GM18873 (cell line): ENCODE measurements around the gene ATG16L2.
"Not testable (repeated sequence)": the region's sequence is repeated elsewhere in the genome, so short reads cannot be mapped to it uniquely, and the experiment has no call there.

Experiments
- ATAC-seq: cut with Tn5 transposase; IDR thresholded peaks from one replicate; pipeline ENCODE4 v1.9.1; 2021; ENCODE audit warnings: mild to moderate bottlenecking, moderate library complexity, moderate number of reproducible peaks; ENCODE audit not compliant: unreplicated experiment, low FRiP score

The ATG16L2 gene

DNA sequence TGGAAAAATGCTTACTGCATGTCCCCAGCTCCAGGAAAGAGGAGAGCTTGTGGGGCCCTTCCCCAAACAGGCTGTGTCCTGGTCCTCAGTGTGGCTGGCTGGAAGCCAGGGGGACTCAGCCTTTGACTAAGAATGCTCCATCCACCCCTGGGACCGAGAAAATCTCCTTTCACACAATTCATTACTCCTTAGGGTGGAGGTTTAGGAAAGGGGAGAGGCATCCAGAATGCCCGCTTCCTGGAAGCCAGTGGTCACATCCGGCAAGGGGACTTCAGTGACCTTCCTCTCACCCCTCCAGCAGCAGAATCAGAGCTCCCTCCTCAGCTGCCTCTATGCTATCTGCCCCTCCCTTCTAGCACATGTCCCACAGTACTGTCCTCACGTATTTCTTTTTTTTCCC lies 21.9 kb downstream of the ATG16L2 start:
- no peak for ATAC-seq

DNA sequence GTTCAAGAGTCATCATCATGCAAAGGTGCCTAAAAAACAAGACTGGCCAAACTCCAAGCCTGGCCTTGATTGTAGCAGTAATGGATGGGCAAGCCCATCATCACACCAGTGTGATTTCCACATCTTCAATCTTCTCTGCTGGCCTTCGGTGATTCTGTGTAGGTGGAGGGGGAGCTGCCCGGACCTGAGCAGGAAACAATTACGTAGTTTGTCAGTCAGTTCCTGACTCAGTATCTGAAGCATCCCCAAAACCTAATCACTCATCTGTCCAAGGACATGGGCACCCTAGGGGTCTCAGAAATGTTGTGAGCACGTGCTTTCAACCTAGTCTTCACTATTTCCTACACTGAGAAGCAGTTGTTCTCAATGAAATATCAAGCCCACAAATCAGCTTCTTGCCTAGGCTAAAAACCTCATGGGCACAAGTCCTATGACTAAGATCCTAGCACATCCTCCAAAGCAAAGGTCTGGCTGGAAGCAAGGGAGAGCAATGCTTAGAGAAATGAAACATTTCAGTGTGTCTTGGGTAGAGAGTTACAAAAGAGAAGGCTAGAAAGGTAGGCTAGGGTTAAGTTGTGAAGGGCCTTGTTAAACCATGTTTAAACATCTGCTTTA lies 24.6 kb downstream of the ATG16L2 start:
- ATAC-seq, result no peak

DNA sequence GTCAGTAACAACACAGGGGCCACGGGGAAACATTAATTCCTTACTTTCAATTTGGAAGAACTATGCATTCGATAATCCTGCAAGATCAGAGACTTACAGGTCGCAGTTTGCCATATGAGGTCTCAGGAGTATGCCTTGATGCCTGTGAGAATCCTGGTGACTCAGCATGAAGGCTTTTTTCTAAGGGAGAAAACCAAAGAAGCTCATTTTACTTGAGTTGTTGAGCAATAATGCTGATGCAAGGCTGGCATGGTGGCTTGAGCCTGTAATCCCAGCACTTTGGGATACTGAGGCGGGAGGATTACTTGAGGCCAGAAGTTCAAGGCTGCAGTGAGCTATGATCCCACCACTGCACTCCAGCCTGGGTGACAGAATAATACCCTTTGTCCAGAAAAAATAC lies 26.6 kb downstream of the ATG16L2 start:
- ATAC-seq, result no peak

DNA sequence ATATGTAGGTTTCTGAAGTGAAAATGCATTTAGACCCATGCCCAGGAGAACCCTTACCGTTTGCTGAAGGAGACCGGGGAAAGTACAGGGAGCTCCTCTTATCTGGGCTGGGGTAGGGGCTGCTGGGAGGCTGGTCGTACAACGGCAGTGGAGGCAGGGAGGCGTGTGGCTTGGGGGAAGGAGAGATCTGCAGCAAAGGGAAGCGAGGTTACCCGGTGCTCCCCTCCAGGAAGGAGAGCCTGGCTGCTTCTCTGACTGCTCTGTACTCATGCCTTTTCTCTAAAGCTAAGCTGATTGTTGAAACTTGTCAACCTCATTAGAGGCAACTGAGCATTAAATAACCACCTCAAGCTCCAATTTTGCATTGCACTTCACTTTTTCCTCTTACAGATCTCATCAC lies 27.2 kb downstream of the ATG16L2 start:
- no peak for ATAC-seq

DNA sequence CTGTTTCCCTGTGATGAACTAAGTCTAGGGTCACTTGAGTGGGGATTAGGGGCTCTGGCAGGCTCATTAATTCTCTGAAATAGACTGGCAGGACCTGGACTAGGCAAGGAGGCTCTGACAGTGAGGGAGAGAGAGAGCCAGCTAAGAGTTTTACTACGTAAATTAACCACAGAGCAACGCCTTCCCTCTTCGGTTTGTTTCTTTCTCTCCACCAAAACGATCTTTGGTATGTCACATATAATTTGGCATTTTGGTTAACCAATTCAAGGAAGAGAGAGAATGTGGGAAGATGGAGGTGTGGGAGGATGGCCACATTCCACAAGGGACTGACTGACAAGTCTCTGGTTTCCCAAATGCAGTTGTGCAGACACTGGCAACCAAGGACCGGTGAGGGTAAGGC lies 27.9 kb downstream of the ATG16L2 start:
- no peak for ATAC-seq

DNA sequence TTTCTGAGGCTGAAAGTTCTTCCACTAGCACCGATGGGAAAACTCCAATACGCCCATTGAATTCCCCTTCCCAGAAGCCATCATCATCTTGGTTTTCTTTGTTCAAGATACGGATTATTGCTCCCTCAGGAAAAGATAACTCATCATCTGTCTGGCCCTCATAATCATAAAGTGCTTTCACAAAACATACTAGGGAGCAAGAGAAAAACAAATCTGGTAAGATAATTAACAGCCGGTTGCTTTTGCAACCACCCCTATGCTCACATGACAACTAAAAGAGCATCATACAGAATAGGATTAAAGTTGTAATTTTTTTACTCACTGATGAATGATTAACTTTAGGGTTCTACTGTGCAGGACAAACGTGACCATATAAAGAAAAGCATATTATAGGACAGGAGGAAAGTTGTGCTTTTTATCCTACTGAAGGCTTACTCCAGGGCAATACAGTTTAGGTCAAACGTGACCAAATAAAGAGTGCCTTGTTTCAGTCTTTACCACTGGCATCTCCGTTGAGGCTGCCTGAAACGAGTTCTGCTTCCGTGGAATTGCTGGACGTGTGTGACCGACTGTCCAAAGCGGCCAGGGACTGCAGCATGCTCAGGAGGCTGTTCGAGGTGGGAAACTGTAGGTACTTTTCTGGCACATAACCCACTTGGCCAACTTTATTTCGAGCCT lies 28.6 kb downstream of the ATG16L2 start:
- ATAC-seq, result no peak

DNA sequence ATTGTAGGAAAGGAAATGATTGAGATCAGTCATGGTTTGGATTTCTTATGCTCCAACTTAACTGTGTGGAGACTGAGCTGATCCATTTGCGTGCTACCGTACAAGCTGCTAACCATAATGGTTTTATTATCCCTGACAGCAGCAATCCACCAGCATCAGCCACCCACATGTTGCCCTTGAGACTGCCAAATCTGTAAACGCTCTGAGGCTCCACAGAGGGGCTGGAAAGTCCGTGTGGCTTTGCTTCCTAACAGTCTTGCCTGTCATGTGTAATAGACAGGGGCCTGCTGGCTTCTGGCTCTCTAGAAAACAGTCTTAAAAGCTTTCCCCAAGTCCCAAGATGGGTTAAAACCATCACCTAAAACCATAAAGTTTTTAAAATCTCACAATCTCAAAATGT lies 30.1 kb downstream of the ATG16L2 start:
- ATAC-seq, result no peak

DNA sequence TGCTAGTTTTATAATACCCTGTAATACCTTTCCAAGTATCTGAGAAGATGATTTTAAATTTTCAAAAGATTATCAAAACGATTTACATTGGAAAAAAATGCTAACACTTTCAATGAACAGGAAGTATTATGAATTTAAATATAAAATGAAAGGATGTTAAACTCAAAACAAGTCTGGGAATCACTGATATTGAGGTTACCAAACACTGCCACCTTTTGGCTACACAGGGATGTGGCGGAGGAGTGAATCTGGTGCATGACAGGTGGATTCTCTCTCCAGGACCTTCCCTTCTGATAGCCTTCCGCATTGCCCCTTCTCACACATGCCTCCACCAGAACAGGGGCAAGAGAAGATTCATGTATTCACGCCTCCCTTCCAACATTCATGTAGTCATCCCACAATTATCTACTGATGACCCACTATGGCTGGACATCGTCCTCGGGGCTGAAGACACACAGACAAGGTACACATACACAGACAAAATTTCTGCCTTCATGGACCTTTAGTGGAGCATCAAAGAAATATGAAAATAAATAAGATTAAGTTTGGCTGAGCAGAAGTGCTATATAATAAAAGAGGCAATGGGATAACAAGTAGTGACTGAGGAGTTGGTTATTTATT lies 34.7 kb downstream of the ATG16L2 start:
- no peak for ATAC-seq

DNA sequence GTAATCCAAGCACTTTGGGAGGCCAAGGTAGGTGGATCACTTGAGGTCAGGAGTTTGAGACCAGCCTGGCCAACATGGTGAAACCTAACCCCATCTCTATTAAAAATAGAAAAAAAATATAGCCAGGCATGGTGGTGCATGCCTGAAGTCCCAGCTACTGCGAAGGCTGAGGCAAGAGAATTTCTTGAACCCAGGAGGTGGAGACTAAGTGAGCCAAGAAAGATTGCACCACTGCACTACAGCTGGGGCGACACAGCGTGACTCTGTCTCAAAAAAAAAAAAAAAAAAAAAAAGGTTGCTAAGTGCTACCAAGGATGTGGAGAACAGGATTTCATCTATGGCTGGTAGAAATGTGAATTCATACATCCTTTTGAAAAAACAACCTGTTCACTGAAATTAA lies 36.6 kb downstream of the ATG16L2 start:
- no peak for ATAC-seq

DNA sequence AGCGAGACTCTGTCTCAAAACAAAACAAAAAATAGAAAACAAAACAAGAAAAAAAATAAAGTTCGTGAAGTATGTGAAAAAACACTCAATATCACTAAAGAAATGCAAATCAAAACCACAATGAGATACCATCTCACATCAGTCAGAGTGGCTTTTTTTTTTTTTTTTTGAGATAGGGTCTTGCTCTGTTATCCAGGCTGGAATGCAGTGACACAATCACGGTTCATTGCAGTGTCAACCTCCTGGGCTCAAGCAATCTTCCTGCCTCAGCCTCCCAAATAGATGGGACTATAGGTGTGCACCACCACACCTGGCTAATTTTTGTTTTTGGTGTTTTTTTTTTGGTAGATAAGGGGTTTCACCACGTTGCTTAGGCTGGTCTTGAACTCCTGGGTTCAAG lies 37.5 kb downstream of the ATG16L2 start:
- no peak for ATAC-seq

DNA sequence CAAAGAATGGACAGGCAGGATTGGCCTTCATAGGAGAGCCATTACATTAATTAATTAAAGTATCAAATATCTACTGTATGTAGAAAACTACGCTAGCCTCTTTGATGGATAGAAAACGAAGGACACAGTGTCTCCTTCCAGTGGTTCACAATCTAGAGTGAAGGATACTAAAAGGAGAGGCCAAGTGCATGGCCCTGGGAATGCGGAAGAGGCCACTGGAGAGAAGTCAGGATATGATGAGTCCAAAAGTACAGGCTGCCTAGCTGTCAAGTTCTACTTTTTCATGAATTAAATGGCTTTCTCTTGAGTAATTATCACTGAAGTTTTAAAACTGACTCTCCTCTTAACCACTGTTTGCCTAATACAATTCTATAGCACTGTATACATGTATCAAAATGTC lies 41.9 kb downstream of the ATG16L2 start:
- no peak for ATAC-seq

DNA sequence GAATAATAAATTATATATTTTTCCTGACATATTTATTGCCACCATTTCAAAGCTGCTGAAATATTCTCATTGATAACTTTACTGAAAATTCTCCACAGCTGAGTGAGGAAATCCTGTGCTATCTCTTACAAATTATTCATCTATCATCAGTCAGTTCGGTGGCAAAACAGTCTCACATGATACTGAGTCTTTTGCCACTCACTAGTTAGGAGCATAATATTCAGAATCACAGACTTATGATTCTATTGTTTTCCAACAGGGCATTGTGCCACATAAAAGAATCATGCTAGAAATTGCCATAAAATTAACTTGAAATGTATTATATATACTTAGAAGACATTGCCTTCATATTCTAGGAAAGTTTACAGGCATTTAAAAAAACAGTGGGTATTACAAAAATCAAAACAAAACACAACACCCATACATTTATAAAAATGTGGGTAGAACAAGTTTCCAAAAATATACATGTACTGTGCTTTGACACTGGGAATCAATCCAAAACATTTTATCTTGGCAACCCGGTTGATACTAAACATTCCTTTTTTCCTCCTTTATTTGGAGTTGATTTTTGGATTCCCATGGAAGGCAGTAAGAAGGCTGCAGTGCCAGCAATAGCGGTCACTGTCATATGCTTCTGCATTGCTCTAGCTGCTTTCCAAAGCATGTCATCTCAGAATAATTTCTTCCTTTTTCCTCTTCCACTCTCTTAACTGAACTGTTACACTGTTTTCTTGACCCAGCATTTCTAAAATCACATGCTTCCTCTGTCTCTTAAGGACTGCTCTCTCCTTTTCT lies 42.5 kb downstream of the ATG16L2 start:
- ATAC-seq, result no peak

DNA sequence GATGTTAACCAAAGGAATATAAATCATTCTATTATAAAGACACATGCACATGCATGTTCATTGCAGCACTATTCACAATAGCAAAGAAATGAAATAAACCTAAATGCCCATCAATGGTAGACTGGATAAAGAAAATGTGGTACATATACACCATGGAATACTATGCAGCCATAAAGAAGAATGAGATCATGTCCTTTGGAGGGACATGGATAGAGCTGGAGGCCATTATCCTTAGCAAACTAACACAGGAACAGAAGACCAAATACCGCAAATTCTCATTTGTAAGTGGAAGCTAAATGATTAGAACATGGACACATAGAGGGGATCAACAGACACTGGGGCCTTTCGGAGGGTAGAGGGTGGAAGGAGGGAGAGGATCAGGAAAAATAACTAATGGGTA lies 44.1 kb downstream of the ATG16L2 start:
- ATAC-seq, result not testable (repeated sequence)

DNA sequence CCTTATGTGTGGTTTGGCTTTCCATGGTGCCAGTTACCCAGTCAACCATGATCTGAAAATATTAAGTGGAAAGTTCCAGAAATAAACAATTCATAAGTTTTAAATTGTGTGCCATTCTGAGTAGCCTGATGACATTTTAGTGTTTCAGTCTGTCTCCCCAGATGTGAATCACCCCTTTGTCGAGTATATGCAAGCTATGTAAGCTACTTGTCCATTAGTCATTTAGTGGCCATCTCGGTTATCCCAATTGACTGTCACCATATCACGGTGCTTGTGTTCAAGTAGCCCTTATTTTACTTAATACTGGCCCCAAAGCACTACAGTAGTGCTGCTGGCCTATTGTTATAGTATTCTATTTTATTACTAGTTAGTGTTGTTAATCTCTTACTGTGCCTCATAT lies 44.9 kb downstream of the ATG16L2 start:
- no peak for ATAC-seq

DNA sequence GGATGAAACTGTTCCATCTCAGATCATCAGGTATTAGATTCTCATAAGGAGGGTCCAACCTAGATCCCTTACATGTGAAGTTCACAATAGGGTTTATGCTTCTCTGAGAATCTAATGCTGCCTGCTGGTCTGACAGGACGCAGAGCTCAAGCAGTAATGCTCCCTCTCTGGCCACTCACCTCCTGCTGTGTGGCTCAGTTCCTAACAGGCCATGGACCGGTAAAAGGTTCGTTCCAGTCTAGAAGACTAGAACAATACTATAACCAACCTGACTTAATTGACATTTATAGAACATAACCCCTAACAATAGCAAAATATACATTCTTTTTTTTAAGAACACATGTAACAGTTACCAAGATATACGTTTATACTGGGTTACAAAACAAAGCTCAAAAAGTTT lies 45.8 kb downstream of the ATG16L2 start:
- ATAC-seq, result no peak

DNA sequence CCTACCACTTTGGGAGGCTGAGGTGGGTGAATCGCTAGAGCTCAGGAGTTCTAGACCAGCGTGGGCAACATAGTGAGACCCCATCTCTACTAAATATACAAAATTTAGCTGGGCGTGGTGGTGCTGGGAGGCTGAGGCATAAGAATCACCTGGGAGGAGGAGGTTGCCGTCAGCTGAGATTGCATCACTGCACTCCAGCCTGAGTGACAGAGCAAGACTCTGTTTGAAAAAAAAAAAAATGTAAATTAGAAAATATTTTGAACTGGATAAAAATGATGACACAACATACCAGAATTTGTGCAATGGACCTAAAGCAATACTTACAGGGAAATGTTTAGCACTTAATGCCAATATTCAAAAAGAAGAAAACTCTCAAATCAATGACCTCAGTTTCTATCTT lies 46.4 kb downstream of the ATG16L2 start:
- ATAC-seq, result no peak

DNA sequence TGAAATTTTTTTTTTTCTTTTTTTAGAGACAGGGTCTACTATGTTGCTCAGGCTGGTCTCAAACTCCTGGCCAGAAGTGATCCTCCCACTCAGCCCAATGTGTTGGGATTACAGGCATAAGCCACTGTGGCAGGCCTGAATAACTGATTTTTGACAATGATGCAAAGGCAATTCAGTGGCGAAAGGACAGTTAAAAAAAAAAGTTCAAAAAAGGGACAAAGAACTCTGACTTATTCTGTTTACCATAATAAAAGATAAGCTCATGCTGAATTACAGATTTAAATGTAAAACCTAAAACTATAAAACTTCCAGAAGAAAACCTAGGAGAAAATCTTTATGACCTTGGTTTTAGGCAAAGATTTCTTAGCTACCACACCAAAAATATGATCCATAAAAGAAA lies 48.9 kb downstream of the ATG16L2 start:
- no peak for ATAC-seq

DNA sequence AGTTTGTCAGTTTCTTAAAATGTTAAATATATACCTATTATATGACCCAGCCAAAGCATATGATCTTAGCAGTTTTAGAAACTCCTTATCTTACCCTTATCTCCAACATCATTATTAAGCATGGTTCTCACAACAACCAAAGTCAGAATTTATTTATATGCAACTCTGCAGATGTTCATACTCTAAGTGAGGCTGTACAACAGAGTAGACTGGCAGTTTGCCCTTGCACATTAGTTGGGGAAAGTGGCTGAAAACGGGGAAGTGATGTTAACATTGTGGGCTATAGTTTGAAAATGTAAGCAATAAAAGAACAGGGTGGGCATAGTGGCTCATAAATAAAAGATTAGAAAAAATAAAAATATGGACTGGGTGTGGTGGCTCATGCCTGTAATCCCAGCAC lies 49.7 kb downstream of the ATG16L2 start:
- no peak for ATAC-seq

DNA sequence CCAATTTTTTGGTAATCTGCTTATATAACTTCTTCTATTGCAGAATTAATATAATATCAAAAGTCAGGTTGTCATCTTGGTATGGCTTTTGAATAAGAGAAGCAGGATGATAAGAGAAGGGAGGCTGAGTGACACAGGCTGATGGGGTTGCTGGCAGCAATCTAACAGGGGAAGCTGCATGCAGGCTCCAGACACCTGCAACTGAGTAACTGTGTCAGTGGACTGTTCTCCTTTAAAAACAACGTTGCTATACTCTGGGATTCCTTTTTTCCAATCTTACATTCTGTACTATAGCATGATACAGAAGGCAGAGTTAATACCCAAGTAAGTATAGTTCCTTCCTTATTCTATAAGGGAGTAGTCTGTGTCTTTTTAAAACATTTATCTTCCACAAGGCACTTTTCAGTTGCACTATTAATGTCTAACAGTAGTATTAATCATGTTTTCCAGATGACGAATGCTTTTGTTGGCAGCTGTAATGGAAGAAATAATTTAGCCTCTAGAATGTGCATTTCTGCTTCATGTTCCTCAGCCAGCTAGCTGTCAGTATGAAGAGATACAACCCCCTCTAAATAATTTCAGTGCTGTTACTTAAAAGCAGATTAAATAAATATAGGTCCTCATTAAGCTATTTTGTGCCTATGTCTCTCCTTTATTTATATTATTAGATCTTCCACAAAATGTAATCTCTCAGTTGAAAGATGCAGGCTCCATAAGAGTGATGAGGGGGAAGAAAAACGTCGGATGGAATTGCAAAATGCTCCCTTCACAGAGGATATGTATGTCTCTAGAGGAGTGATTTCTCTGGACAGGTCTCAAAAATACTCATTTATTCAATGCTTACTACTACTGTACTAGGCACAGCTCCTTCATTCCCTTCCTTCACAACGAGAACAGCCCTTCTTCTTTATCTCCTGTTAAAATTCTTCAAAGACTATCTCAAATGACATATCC lies 50.8 kb downstream of the ATG16L2 start:
- no peak for ATAC-seq

DNA sequence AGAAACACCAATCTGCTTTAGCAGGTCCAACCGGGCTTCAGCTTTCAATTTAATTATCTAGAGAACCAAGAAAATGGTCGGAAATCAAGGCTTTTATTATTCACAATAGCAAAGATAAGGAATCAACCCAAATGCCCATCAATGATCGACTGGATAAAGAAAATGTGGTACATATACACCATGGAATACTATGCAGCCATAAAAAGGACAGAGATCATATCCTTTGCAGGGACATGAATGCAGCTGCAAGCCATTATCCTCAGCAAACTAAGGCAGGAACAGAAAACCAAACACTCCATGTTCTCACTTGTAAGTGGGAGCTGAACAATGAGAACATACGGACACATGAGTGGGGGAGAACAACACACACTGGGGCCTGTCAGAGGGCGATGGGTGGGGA lies 53.8 kb downstream of the ATG16L2 start:
- no peak for ATAC-seq
